Measurements from ENCODE around the gene SEPTIN5.

DNA sequence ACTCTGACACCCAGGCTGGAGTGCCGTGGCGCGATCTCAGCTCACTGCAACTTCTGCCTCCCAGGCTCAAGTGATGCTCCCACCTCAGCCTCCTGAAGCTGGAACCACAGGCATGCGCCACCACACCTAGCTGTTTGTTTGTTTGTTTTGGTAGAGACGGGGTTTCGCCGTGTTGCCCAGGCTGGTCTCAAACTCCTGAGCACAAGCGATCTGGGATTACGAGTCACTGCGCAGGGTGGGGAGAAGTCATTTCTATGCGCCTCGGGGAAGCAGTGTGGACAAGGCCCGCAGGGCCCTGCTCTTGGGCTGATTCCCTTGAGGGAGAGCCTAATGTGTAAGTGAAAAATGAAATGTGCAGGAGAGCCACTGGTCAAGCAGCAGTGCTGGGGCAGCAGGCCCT, 19.6 kb upstream of the SEPTIN5 start:
- TF ChIP-seq, protein P1, sequence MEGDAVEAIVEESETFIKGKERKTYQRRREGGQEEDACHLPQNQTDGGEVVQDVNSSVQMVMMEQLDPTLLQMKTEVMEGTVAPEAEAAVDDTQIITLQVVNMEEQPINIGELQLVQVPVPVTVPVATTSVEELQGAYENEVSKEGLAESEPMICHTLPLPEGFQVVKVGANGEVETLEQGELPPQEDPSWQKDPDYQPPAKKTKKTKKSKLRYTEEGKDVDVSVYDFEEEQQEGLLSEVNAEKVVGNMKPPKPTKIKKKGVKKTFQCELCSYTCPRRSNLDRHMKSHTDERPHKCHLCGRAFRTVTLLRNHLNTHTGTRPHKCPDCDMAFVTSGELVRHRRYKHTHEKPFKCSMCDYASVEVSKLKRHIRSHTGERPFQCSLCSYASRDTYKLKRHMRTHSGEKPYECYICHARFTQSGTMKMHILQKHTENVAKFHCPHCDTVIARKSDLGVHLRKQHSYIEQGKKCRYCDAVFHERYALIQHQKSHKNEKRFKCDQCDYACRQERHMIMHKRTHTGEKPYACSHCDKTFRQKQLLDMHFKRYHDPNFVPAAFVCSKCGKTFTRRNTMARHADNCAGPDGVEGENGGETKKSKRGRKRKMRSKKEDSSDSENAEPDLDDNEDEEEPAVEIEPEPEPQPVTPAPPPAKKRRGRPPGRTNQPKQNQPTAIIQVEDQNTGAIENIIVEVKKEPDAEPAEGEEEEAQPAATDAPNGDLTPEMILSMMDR (conservative IDR thresholded peaks at IDR 0.05), result no peak
- no peak for TF ChIP-seq EZH2 (IDR thresholded peaks at IDR 0.05; ENCODE audit: low read depth)

All from PC-9 (cell line).